ENCODE results near the gene HLA-G.

DNA sequence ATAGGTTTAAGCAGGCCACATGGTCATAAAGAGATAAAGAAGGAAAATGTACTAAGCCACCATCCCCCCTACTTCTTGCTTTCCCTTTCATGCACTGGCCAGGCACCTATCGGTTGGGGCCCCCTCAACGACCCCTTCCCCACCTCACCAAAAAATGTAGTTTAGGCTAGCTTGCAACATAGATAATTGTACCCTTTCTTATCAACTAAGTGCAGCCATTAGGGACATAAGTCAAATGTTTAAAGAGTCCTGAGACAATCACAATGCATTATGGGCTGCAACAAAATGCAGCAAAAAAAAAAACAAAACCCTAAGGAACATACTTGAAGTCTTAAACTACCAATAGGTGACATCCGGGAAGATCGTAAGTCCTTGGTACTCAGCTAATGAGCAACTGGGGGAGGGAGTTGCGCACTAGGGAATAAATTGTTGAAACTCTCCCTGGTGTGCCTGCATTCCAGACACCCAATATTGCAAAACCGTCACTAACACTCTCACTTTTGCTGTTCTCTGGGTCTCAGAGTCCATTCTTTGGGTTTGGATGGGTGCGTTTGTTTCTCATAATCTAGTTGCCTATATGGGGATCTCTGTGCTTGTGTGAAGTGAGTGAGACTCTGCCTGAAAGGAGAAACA lies 12.4 kb upstream of the HLA-G start:
- TF ChIP-seq, protein P1, sequence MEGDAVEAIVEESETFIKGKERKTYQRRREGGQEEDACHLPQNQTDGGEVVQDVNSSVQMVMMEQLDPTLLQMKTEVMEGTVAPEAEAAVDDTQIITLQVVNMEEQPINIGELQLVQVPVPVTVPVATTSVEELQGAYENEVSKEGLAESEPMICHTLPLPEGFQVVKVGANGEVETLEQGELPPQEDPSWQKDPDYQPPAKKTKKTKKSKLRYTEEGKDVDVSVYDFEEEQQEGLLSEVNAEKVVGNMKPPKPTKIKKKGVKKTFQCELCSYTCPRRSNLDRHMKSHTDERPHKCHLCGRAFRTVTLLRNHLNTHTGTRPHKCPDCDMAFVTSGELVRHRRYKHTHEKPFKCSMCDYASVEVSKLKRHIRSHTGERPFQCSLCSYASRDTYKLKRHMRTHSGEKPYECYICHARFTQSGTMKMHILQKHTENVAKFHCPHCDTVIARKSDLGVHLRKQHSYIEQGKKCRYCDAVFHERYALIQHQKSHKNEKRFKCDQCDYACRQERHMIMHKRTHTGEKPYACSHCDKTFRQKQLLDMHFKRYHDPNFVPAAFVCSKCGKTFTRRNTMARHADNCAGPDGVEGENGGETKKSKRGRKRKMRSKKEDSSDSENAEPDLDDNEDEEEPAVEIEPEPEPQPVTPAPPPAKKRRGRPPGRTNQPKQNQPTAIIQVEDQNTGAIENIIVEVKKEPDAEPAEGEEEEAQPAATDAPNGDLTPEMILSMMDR (IDR thresholded peaks at IDR 0.05): no peak
- TF ChIP-seq POLR2A (IDR thresholded peaks at IDR 0.05) (no peak), EP300 (IDR thresholded peaks at IDR 0.05) (no peak)

All from tibial nerve (tissue), 4 donors.